GM19099 (cell line): ENCODE data around the gene CTDSP1.

Experiments
- POLR2A ChIP-seq: IDR thresholded peaks from 3 replicates; pipeline ENCODE4 v1.6.1; 2011; ENCODE audit warnings: low read depth; ENCODE audit not compliant: insufficient read length; ENCODE audit errors: extremely low read depth

The CTDSP1 gene

DNA sequence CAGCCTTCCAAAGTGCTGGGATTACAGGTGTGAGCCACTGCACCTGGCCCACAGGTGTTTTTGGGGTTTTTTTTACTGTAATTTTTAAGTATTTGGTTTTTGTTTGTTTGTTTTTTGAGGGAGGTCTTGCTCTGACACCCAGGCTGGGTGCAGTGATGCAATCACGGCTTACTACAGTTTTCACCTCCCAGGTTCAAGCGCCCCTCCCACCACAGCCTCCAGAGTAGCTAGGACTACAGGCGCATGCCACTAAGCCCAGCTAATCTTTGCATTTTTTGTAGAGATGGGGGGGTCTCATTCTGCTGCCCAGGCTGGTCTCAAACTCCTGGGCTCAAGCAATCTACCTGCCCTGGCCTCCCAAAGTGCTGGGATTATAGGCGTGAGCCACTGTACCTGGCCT is 24.9 kb upstream of the CTDSP1 start:
- no peak for TF ChIP-seq POLR2A

DNA sequence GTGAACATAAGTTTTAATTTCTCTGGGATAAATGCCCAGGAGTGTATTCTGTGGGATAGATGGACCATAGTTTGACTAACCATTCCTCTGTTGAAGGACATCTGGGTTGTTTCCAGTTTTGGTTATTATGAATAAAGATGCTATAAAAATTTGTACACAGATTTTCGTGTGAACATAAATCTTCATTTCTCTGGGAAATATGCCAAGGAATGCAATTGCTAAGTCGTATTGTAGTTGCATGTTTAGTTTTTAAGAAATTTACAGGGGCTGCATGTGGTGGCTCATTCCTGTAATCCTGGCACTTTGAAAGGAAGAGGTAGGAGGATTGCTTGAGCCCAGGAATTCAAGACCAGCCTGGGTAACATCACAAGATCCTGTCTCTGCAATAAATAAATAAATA is 24.5 kb upstream of the CTDSP1 start:
- no peak for TF ChIP-seq POLR2A

DNA sequence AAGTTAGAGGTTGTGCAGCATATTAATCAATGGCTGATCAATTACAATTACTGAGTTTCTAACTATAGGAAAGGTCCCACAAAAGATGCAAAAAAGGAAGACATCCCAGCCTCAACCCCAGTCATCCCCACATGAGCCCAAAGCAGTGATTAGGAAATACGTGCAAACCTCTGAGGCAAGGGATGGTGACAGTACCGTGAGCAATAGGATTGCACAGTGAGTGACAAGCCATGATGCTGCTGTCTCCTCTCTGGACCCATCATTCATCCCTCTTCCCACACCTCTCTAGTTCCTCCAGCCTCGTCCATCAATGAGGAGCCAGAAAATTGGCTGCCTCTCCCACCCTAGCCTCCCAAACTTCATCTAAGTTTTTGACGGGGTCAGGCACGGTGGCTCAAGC is 21.6 kb upstream of the CTDSP1 start:
- TF ChIP-seq POLR2A = no peak

DNA sequence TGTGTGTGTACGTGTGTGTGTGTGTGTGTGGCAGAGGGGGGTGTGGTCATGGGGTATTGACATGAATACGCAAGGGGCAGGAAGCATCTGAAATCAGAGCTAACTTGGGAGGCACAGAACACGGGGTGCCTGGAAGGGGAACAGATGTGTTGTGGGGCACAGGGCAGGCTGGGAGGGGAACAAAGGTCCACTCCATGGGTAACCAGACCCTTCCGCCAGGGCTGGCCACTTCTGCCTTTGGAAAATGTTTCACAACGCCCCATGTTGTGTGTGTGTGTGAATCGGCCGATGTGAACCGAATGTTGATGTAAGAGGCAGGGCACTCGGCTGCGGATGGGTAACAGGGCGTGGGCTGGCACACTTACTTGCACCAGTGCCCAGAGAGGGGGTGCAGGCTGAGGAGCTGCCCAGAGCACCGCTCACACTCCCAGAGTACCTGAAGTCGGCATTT is 17.7 kb upstream of the CTDSP1 start, which contains the start of gene SLC11A1:
Gene SLC11A1 (plus strand): TSS at position 358 of the 451 bp plus-strand sequence. CDS start 96 bp downstream, outside the sequence.
- no peak for TF ChIP-seq POLR2A

DNA sequence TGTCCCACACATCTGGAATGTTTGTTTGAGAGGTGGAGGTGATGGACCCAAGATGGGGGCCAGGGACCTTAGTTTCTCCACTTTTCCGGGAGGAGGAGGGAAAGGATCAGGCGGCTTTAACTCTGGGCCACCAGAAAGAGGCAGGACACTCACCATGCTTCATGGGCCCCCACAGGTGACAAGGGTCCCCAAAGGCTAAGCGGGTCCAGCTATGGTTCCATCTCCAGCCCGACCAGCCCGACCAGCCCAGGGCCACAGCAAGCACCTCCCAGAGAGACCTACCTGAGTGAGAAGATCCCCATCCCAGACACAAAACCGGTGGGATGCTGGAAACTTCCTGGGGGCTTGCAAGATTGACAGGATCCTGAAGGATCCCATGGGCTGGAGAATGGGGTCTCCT is 16.9 kb upstream of the CTDSP1 start:
- no peak for TF ChIP-seq POLR2A

DNA sequence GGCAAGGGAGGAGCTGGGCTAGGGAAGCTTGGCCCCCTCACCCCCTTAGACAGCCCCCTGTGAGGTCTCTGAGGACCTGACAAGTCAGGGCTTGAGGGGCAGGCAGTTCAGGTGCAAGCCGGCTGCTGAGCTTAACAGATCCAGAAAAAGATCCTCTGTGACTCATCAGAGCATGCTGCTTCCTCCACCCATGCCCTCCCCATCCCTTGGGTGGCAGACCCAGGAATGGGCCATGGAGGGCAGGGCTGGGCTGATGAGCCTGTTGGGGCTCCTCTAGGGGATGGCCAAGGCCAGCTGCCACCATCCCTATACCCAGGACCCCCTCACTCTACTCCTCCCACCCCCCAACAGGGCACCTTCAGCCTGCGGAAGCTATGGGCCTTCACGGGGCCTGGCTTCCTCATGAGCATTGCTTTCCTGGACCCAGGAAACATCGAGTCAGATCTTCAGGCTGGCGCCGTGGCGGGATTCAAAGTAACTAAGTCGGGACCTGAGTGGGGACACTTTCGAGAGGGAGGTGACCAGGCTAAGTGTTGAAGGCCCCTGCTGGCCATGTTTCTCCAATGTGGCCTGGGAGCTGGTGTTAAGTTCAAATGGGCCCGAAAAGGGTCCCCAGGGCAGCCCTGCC is 15.7 kb upstream of the CTDSP1 start:
- no peak for TF ChIP-seq POLR2A

DNA sequence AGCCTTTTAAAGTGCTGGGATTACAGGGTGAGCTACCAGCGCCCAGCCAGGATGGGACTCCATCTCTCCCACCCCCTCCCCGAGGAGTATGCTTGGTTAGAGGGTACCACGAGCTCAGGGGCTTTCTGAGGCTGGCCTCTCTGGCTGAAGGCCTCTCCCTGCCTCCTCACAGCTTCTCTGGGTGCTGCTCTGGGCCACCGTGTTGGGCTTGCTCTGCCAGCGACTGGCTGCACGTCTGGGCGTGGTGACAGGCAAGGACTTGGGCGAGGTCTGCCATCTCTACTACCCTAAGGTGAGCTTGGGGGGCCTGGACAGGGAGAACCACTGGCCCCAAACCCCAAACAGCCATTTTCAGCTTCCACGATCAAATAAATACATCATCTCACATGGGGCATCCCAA is 14.7 kb upstream of the CTDSP1 start:
- no peak for TF ChIP-seq POLR2A

DNA sequence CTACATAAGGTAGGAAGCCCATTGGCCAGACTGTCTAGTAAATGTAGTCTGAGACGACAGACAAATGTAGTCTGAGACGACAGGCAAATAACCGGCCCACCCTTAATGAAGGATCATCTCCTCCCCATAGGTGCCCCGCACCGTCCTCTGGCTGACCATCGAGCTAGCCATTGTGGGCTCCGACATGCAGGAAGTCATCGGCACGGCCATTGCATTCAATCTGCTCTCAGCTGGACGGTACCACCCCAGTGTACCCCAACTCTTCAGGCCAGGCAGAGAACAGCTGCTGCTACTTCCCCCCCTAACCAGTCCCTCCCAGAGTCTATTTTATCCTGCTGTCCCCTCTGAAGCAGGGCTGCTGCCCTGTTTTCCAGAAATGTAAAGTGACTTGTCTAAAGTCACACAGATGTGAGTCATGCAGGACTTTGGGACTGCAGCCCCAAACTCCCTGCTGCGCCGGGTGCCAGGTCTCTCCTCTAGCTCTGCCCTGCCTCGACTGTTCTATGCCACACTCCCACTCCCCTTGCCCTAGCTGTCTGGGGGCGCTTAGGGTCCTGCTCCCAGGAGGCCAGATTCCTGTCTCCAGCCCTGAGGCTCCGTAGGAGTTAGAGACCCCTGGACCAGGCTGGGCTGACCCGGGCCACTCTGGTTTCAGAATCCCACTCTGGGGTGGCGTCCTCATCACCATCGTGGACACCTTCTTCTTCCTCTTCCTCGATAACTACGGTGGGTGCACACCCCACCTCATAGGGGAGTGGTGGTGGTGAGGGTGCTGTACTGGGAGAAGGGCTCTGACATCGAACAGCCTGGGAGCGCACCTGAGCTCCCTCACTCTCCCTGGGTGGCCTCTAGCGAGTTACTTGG is 12.9 kb upstream of the CTDSP1 start:
- no peak for TF ChIP-seq POLR2A

DNA sequence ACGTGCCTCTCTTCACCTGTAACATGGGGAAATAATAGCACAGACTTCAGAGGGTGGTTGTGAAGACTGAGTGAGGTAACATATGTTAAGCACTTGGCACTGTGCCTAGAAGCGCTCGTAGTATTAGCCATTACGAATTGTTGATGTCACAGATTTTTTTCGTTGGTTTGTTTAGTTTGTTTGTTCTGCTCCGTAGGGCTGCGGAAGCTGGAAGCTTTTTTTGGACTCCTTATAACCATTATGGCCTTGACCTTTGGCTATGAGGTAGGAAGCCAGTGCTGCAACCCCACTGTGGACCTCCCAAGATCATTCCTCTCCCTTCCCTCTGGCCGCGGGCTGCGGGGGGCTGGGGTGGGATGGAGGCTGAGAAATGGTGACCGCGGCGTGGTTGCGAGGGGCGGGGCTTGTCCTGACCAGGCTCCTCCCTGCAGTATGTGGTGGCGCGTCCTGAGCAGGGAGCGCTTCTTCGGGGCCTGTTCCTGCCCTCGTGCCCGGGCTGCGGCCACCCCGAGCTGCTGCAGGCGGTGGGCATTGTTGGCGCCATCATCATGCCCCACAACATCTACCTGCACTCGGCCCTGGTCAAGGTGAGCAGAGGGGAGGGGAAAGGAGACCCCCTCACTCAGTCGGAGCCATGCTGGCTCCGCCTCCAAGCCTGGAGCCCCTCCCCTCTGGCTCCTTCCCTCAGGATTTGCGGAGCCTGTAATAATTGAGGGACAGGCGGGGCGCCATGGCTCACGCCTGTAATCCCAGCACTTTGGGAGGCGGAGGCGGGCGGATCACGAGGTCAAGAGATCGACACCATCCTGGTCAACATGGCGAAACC is 12.1 kb upstream of the CTDSP1 start:
- TF ChIP-seq POLR2A = no peak

DNA sequence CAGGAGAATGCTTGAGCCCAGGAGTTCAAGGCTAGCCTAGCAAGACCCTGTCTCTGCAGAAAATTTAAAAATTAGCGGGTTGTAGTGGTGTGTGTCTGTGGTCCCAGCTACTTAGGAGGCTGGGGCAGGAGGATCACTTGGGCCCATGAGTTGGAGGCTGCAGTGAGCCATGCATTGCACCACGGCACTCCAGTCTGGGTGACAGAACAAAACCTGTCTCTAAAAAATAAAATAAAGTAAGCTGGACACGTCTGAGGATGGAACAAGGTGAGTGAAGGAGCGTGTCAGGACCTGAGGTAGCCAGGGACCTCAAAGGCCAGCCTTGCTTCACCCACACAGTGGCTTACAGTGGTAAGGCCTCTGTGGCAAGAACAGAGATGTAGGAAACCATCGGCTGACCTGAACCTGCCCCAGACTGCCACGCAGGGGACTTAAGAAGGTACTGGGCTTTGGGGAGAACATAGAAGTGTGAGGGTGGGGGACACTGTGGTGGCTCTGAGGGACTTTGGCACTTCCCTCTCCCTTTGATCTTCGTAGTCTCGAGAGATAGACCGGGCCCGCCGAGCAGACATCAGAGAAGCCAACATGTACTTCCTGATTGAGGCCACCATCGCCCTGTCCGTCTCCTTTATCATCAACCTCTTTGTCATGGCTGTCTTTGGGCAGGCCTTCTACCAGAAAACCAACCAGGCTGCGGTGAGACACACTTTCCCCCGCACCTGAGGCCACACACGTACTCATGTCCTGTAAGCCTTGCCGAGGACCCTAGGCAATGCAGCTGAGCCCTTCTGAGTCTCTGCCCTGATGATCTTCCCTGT is 10.1 kb upstream of the CTDSP1 start:
- no peak for TF ChIP-seq POLR2A

DNA sequence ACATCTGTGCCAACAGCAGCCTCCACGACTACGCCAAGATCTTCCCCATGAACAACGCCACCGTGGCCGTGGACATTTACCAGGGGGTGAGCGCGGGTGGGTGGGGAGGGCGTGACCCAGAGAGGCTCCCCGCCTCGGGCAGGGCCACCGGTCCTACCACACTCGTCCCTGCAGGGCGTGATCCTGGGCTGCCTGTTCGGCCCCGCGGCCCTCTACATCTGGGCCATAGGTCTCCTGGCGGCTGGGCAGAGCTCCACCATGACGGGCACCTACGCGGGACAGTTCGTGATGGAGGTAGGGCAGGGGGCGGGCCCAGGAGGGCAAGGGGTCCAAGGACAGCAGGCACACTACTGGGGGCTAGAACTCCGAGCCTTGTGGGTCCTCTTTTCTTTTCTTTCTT is 8.5 kb upstream of the CTDSP1 start:
- no peak for TF ChIP-seq POLR2A

DNA sequence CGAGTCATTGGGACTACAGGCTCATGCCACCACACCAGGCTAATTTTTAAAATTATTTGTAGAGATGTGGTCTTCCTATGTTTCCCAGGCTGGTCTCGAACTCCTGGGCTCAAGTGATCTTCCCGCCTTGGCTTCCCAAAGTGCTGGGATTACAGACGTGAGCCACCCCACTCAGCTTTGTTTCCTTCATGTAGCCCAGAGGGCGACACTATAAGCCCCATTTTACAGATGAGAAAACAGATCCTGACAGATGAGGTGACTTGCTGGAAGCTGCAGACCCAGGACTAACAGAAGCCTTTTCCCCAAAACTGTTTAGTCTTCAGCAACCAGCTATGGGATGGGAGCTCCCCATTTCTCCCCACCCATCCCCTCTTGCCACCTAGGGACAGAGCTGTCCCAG is 7.2 kb upstream of the CTDSP1 start:
- no peak for TF ChIP-seq POLR2A

DNA sequence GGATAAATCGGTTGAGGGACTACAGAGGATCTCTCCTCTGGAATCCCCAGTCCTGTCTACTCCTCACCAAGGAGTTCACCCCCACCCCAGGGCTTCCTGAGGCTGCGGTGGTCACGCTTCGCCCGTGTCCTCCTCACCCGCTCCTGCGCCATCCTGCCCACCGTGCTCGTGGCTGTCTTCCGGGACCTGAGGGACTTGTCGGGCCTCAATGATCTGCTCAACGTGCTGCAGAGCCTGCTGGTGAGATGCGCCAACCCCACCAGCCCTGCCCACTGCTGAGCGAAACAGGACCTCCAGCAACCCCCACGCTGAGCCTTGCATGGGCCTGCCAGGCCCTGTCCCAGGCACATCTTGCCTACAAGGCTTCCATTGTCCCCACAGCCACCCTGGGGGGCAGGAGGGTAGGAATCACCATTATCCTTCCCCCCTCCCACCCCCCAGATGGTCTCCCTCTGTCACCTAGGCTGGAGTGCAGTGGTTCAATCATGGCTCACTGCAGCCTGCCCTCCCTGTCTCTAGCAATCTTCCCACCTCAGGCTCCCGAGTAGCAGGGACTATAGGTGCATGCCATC is 6.7 kb upstream of the CTDSP1 start:
- TF ChIP-seq POLR2A = no peak

DNA sequence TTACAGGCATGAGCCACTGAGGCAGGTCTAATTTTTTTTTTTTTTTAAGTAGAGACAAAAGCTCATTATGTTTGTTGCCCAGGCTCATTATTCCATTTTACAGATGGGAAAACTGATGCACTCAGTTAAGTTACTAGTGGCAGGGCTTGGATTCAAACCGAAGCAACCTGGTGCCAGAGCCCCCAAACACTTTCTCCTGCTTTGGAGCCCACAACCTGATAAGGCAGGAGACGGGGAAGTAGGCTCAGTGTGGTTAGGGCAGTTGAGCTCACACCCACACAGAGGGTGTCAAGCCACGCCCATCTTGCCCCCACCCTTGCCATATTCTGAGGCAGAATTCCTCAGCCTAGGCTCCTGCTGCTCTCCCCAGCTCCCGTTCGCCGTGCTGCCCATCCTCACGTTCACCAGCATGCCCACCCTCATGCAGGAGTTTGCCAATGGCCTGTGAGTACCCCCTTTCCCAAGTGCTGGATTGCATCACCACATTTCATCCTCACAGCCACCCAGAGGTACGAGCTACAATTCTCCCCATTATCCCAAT is 5.8 kb upstream of the CTDSP1 start:
- no peak for TF ChIP-seq POLR2A

DNA sequence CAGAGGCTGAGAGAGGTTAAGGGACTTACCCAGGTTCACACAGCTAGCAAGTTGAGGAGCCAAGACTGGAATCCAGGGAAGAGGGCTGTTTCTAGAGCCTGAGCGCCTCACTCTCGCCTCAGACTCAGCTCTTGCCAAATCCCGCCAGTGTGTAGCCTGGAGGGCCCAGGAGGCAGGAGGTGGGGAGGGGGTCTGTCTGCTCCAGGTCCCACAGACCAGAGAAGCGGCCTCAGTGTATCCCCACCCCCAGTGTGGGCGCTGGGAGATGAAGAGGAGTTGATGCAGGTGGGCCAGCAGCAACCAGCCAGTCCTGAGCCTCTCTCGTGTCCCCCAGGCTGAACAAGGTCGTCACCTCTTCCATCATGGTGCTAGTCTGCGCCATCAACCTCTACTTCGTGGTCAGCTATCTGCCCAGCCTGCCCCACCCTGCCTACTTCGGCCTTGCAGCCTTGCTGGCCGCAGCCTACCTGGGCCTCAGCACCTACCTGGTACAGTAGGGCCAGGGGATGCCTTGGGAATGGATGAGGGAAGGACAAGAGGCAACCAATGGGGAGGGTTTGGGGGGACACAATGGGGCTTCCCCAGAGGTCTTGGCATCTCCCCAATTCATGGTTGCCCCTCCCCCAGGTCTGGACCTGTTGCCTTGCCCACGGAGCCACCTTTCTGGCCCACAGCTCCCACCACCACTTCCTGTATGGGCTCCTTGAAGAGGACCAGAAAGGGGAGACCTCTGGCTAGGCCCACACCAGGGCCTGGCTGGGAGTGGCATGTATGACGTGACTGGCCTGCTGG is 5.2 kb upstream of the CTDSP1 start:
- TF ChIP-seq POLR2A = no peak
